Medulla oblongata (tissue), 1 donor: ENCODE measurements around the gene ZNF793.

Experiments
- DNase-seq: peaks from one replicate; pipeline ENCODE4 v3.0.0-alpha.2; 2015; ENCODE audit errors: extremely low spot score

The ZNF793 gene

GRCh38 chr19:37506387-37507166 is at the start of gene ZNF793:
TSS of gene ZNF793 (plus strand) at chr19:37506939. CDS start at chr19:37523440, 16,501 bp downstream.
- peak; percentile 84 for DNase-seq

- no peak for DNase-seq
Measured at GRCh38 chr19:37466277-37466797, 40.4 kb upstream of the ZNF793 start.

- peak; percentile 96 for DNase-seq
Measured at GRCh38 chr19:37466798-37467607, 39.7 kb upstream of the ZNF793 start, which contains the start of gene ZNF569. TSS of gene ZNF569 (minus strand) at chr19:37467444. CDS start at chr19:37444921, 22,523 bp downstream.

- no peak for DNase-seq
Measured at GRCh38 chr19:37467608-37468090, 39.1 kb upstream of the ZNF793 start.

- DNase-seq: peak; percentile 91
Measured at GRCh38 chr19:37468961-37469777, 37.6 kb upstream of the ZNF793 start, which contains the start of gene ZNF570. TSS of gene ZNF570 (plus strand) at chr19:37469356. CDS start at chr19:37470355, 999 bp downstream.

- DNase-seq: no peak
Measured at GRCh38 chr19:37470216-37470615, 36.5 kb upstream of the ZNF793 start.

- DNase-seq: no peak
Measured at GRCh38 chr19:37472165-37472564, 34.6 kb upstream of the ZNF793 start.

- DNase-seq: no peak
Measured at GRCh38 chr19:37484406-37485168, 22.2 kb upstream of the ZNF793 start.

- DNase-seq: no peak
Measured at GRCh38 chr19:37492213-37492612, 14.5 kb upstream of the ZNF793 start.

GRCh38 chr19:37505958-37506386 is 767 bp upstream of the ZNF793 start:
- DNase-seq: no peak

- DNase-seq: no peak
Measured at GRCh38 chr19:37507167-37507464, 377 bp downstream of the ZNF793 start.

- no peak for DNase-seq
Measured at GRCh38 chr19:37511186-37511585, 4.4 kb downstream of the ZNF793 start.

GRCh38 chr19:37511821-37512220 is 5.1 kb downstream of the ZNF793 start:
- DNase-seq: no peak

- no peak for DNase-seq
Measured at GRCh38 chr19:37513397-37513796, 6.7 kb downstream of the ZNF793 start.

GRCh38 chr19:37519890-37520289 is 13.2 kb downstream of the ZNF793 start:
- DNase-seq: no peak

- DNase-seq: no peak
Measured at GRCh38 chr19:37537391-37537947, 30.7 kb downstream of the ZNF793 start.

- no peak for DNase-seq
Measured at GRCh38 chr19:37551129-37551993, 44.6 kb downstream of the ZNF793 start.

GRCh38 chr19:37563518-37563917 is 56.8 kb downstream of the ZNF793 start:
- no peak for DNase-seq

- no peak for DNase-seq
Measured at GRCh38 chr19:37564624-37565369, 58.1 kb downstream of the ZNF793 start.
